Suppressor macrophage treated with lipopolysaccharide for 4 hours (primary cell): ENCODE results near the gene RAPGEF3.

Experiments used
- DNase-seq: peaks from one replicate; pipeline ENCODE4 v3.0.0-alpha.2; 2020

RAPGEF3 gene

DNA sequence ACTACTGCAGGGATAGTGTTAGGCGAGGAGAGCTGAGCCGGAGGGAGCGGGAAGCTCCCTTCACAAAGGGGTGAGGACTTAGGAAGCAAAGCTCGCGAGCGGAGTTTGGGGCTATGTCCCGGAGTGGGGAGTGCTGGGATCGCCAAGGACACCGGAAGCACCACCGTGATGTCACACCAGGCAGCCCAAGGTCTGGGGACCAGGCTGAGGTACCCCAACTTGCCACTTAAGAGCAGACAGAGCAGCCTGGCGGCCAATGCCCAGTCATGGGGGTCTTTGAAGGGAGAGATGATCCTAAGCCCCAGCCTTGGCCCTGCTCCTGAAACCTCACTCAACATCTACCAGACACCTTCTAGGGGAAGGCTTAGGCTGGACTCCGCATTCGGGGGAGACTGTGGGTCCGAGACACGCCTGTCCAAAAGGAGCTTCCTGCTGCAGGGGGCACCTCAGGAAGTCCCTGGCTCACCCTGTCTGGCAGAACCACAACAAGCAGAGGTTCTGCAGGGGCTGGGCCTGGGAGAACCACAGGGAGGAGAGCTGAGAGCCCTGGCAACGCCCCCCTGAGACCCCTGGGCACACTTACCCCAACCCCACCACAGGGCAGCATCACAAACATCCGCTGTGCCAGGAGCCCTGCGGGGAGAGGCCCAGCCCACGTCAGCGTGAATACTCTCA lies 32.1 kb upstream of the RAPGEF3 start:
- no peak for DNase-seq

DNA sequence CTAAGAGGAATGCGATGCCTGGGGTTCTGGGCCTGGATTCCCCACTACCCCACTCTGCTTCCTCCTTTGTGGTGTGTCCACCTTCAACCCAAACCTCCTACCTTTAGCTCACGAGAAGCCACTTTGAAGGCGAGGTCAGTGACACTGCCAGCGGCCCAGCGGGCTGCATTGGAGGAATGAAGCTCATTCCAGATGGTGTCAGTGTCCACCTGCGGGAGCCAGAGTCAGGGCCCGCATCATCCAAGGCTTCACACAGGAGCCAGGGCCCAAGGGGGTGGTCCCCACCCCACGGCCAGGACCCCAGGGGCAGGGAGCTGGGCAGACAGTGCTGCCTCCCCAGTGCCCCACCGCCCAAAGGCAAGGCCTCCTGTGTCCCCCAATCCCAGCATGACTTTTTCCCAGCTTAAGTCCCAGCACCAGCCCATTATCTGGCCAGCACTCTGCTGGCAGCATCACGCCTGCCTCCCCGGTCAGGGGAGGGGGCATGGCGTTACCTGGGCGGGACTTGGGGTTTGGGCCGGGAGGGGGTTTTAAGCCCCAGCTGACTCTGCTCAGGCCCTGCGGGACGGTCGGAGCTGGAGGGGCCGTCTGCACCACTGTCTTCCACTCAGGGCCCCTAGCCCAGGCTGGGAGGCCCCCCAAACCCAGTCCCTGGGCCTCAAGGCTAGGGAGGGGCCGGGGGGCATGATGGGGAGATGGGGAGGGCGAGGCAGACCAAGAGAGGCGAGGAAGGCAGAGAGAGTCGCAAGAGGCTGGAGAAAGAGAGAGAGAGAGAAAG lies 31.2 kb upstream of the RAPGEF3 start:
- no peak for DNase-seq

DNA sequence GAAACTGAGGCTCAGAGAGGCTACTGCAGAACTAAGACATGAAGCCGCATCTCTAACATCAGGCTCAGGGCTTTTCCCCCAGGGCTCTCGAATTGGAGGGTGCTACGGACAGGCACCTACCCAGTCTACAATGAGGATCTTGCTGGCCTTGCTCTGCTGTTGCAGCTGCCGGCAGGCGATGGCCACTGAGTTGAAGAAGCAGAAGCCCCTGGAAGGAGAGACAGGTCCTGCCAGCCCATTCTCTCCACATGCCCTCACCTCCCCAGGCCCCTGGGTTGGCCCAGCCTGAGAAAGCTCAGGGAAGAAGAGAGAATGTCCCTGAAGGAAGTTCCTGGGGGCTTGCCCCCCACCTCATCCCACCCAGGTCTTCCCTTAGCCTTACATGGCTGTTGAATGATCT lies 30.5 kb upstream of the RAPGEF3 start:
- DNase-seq = no peak

DNA sequence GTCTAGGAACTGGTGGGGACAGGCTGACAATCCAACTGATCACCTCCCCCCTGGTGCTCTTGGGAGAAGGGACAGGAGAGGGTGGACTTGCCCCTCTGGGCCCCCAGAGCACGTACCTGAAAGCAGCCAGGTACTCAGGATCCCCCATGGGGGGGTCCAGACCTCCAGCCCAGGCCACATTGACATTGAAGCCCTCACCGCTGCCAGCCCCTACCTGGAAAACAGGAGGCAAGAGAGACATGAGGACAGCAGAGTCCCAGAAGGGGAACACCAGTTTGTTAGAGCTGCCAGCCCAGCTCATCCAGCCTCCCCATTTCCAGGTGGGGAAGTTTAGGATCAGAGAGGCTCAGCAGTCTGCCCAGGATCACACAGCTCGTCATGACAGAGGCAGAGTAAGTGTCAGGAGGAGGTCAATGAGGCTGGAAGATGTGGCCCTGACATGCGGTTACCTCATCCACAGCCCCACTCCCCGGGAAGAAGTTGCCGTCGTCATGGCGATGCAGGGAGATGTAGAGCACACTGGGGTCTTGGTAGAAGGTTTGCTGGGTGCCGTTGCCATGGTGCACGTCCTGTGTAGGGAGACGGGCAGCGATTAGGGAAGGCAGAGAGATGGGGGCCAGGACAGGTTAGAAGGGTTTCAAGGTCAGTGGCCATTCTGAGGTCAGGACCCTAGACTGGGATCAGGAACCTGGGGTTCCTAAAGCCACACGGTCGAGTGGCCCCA lies 29.1 kb upstream of the RAPGEF3 start:
- DNase-seq = no peak

DNA sequence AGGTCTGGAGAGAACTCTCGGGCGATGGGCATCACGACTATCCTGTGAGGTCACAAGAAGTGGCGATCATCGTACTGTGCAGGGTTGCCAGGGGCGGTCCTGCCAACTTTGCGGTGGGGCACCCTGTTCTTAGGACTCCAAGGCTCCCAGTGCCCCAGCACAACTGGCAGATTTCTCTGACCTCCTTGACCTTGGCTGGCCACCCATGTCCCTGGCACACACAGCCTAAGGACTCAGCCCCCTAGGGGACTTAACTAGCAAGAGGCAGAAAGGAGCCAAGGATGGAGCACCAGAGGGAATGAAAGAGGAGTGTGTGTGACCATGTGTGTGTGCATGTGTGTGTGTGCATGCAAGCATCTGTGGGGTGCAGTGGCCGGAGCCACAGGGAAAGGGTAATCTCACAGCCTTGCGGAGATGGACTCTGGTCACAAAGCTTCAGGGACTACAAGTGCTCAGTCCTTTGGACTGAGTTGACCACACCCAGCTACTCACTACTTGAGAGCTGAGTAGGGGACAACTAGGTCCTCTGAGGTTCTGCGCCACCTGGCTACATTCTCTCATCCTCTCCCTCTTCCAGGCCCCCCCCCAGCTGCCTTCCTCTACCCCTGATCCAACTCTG lies 28.1 kb upstream of the RAPGEF3 start:
- no peak for DNase-seq

DNA sequence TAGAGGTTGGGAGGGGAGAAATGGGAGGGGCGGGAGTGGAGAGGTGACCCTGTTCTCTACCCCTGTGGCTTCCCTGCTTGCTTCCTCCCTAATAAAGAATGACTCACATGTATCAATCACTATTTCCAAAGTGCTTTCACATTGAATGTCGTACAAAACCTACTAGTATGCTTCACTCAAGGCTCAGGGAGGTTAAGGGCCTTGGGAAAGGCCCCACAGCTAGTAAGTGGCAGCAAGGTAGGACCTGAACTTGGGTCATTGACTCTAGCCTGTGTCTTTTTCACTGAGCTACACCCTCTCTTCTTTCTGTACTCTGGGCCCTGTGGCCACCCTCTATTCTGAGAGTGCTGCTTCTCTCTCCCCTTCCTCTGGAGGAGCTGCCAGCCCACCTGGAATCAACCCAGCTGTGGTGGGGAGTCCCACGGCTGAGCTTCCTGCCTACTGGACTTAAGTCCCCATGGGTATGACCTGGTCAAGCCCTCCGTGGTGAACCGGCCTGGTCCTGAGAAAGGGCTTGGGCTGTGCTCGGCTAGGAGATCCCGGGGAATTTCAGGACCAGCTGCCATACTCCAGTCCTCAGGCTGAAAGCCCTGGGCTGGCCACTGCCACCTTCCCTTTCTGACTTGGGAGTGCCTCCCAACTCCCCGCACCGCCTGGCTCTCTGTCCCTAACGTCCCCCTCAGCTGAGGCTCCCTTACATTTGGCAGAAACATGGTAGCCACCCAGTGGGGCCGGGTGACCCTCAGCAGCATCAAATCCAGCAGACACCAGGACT lies 27.4 kb upstream of the RAPGEF3 start:
- no peak for DNase-seq

DNA sequence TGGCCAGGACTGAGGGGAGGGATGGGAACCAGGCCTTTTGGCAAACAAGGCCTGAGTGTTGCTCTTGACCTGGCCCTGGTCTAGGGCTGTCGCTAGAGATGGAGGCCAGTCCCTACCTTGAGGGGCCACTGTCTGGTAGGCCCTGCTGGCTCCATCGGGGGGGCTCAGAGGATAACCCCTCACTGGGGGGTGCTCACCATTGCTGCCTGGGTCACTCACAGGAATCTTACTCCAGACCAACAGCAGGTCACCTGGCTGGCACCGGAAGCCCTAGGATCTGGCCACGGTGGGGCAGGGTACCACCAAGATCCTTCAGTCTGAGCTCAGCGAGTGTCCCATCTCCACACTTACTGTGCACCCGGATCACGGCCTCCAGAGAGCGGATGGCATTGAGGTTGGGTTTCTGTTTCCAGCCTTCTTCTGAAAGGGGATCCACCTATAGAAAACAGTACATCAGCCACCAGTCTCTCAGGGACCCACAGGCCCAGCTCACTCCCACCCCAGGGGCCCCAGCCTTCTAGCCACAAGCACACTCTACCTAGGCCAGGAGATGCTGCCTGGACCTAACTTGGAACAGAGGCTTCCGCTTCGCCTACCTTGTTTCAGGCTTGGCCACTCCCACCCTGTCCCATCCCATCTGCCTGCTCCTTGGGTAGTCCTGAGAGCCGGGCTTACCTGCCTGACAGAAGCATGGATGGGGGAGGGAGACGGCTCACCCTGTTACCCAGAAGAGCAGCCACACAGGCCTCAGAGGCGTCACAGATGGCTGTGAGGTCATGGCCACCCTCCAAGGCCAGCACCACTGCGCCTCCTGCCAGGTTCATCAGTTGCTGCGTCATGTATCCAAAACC lies 26.6 kb upstream of the RAPGEF3 start:
- no peak for DNase-seq

DNA sequence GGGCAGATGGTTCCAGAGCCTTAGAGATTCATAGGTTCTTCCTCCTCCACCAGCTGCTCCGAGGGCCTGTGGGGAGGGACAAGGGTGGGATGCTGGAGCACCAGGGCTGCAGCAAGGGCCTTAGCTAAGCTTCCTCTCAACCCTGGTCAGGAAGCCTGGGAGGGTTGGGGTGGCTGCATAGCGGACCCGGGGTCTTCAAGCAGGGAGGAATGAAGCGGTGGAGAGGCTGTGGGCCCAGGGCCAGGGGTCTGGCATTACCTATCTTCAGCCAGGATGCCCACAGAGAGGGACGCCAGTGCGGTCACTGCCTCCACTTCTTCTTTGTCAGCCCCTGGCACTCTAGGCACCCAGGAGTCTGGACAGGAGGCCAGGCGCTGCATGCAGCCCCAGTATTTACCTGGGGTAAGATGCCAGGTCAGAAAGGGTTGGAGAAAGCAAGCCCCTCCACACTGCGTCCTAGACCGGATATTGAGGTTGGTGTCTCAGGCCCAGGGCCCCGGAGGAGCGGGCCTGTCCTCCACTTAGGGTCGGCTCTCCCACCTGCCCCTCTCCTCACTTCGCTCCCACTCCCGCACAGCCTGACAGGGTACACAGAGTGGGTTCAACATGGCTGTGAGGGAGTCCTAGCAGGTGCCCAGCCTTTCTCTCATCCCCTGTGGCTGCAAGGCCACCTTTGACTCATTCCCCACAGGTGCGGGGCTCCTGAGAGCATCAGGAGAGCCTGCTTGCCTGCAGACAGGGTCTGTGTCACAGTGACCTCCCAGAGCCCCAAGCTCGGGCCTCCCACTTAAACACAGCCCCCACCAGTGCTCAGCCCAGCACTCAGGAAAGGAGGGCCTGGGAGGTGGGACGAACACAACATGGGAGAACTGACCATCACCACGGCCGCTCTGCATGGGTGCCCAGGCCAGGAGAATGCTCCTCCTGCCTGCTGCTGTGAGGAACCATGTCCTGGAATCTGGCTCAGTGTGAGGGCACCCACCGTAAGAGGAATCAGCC lies 25.4 kb upstream of the RAPGEF3 start:
- DNase-seq = no peak

DNA sequence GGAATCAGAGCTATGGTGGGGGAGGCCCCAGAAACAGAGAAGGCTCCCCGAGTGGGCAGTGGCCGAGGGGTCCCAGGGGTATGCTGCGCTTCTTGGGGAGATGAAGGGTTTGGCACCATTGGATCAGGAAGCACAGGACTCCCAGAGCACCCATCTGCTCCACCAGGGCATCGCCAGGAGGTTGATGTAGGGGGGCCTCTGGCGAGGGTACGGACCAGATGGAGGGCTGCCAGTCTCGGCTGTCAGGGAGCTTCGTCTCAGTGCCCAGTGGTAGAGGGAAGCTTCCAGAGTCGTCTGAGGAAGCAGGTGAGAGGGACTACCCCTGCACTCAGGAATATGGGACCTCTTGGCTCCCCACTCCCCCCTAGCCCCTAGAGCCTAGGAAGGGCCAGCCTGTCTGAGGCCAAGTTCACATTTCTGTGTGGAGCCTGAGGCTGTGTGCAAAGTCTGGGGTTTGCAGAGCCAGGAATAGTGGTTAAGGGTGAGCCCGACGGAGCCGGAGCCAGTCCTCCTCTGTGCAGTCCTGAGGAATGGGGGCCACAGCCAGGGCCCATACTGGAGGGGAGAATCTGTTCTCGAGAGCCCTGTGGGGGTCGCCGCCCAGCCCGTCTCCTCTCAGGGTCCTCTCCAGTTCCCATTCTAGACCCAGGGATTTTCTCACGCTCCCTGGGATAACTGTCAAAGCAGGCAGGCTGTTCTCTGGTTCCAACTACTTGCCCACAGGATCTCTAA lies 24.5 kb upstream of the RAPGEF3 start:
- DNase-seq = no peak

DNA sequence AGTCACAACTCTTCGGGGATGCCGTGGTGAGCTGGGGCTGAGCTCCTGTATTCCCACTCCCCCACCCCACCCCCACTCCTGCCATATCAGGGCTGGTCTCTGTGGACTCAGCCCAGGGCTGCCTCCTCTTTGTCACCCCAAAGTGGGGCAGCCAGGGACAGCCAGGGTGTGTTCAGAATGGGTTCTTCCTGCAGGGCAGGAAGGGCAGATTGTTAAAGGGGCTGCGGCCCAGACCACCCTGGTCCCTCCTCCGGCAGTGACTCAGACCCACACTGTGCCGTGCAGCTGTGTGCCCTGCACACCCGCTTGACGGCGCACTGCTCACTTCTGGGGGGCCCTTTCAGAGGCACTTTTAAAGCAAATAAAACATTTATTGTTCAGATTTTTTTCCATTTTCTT lies 23.7 kb upstream of the RAPGEF3 start:
- DNase-seq = no peak

DNA sequence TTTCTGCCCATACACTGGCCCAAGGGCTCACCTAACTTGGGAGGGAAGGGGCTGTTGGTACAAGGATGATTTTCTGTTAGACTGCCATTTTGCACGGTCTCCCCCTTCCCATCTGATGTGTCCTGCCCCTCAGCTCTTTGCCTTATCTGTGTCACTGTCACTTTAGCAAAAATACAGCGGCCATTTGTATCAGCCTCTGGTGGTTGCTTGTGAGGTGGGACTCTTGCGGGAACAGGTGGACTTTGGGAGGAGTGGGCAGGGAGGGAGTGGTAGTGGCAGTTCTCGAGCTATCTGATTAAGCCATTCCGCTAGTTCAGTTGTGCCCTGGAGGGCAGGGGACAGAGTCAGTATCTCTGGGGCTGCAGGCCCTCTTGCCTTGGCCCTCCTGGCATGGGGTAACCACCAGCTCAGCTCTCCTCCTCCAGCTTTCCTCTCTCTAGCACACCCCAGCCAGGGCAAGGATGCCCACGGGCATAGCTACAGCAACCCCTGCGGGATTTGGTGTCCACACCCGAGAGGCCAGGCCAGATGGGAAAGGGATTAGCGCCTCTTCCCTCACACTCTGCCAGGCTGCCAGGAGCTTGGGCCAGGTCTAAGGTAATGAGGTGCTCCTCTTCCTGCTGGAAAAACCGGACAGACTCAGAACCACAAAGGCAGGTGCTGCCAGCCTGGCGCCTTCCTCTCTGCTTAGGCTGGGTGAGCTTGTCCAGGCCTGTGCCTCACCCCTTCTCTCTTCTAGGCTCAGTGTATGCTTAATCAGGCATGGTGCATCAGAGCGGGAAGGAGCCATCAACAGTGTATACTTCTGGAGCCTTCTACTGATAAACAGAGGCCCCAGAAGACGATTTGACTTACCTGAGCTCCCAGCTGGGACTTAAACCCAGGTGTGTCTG lies 23.0 kb upstream of the RAPGEF3 start:
- DNase-seq = no peak

DNA sequence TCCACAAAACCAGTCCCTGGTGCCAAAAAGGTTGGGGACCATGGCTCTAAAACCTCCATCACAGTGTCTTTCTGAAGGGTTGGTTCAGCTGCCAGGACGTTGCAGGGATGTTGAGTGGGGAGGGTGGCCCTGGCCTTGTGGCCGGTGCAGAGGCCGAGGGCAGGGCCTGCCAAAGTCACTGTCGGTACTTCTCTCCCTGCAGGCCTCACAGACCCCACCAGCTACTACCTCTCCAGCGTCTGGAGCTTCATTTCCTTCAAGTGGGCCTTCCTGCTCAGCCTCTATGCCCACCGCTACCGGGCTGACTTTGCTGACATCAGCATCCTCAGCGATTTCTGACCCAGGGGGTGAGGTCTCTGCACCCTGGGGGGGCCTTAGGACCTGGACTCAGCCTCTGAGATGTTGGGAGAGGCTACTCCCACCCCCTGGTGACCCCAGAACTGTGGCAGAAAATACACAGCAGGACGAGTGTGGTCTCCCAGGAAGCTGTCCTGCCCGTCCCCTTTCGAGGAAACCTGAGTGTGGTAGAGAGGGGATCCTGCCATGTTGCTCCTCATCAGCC lies 21.3 kb upstream of the RAPGEF3 start:
- DNase-seq = no peak

DNA sequence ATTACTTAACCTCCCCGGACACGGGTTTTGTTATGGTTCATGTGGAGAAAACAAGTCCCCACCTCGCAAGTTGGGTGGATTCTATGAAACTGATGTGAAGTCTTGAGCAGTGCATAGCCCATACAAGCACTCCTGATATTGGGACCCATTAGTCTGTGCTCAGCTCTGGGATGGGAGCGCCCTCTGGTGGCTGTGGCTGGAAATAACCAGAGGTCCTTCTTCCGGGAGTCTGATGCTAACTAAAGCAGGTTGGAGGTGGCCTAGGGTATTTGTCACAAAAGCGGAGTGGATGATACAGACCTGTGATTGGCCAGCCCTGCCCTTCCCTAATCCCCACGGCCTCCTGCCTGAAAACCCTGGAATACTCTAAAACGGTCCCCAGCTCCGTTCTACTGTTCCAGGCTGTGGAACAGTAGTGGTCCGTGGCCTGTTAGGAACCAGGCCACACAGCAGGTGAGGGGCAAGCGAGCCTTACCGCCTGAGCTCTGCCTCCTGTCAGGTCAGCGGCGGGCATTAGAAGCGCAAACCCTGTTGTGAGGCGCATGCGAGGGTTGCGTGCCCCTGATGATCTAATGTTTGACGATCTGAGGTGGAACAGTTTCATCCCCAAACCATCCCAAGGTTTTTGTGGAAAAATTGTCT lies 20.7 kb upstream of the RAPGEF3 start:
- peak; percentile 90 for DNase-seq

DNA sequence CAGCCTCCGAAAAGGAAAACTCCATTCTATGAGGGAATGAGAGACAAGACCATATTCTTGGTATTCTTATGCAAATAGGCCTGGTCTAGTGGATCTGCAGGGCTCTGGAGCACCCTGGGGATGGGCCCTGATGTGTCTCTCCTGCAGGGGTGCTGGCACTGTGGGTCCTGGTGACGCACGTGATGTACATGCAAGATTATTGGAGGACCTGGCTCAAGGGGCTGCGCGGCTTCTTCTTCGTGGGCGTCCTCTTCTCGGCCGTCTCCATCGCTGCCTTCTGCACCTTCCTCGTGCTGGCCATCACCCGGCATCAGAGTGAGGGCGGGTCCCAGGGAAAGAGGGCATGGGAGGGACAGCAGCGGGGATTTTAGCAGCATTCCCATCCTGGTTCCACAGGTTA lies 20.2 kb upstream of the RAPGEF3 start:
- no peak for DNase-seq

DNA sequence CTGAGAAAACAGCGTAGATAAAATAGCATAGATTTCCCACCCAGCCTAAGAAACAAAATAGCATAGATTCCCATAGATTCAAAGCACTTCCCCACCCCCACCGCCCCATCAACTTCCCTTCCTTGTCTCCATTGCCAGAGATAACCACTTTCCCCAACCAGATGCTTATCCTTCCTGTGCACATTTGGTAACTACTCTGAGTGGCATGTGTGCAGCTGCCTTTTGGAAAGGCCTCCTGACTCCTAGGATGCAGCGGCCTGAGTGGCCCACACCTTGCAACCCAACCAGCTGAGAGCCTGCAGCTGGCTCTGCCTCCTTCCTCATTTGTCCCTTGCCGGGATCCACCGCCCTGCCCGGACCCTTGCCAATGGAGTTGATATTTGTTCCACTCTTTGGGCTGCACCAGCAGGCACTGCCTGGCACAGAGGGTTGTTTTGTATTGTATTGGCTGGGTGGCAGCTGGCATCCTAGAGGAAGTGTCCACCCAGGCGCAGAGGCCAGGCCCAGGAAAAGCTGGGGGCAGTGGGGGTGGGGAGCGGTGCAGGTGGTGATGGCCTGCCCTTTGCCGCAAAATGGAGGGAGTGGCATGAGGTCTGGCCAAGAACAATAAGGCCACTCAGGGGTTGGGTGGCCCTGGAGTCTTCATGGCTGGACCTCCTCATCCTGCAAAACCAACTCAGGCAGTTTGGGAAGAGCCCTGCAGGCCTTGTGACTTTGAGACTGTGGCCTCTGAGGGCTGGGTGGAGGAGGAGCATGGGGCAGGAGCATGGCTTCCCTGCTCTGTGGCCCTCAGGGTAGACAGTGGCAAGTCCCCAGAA lies 19.3 kb upstream of the RAPGEF3 start:
- DNase-seq = peak; percentile 24

DNA sequence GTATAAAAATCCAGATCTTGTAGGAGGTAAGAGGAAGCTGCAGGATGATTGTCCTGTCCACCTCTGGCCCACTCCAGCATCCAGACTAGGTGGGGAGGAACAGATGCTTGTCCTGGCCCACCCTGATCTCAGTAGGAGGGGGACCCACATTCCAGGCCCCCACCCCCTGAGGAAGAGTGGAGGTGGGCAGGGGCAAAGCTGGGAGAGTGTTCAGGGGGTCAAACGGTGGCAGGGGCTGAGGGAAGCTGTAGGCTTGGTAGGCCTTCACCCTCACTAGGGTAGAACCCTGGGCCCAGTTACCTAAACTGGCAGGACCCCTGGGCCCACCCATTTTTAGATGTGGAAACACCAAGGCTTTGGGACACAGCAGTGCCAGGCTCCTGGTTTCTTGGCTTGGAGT lies 18.5 kb upstream of the RAPGEF3 start:
- no peak for DNase-seq
